Bone marrow (tissue), 2 donors: ENCODE data around the gene NELL2.

Source experiments
- DNase-seq, 2 donors: peaks; one replicate each; lab custom pipeline; 2025; lab: John Stamatoyannopoulos, UW

Gene NELL2

GRCh38 chr12:44616402-44616801 is 259.7 kb downstream of the NELL2 start:
- DNase-seq: no peak

GRCh38 chr12:44611538-44611937 is 264.6 kb downstream of the NELL2 start:
- no peak for DNase-seq

- no peak for DNase-seq
Measured at GRCh38 chr12:44603701-44604100, 272.4 kb downstream of the NELL2 start.

- DNase-seq: no peak
Measured at GRCh38 chr12:44592626-44593025, 283.5 kb downstream of the NELL2 start.

- DNase-seq: no peak
Measured at GRCh38 chr12:44589697-44590096, 286.4 kb downstream of the NELL2 start.

GRCh38 chr12:44588651-44589050 is 287.5 kb downstream of the NELL2 start:
- DNase-seq: no peak

- no peak for DNase-seq
Measured at GRCh38 chr12:44584625-44585024, 291.5 kb downstream of the NELL2 start.

GRCh38 chr12:44582521-44582920 is 293.6 kb downstream of the NELL2 start:
- no peak for DNase-seq

- DNase-seq: no peak
Measured at GRCh38 chr12:44581642-44582242, 294.4 kb downstream of the NELL2 start.

- no peak for DNase-seq
Measured at GRCh38 chr12:44574586-44574985, 301.5 kb downstream of the NELL2 start.

- no peak for DNase-seq
Measured at GRCh38 chr12:44573723-44574122, 302.4 kb downstream of the NELL2 start.

GRCh38 chr12:44571006-44571550 is 305.0 kb downstream of the NELL2 start:
- no peak for DNase-seq

- DNase-seq: no peak
Measured at GRCh38 chr12:44570036-44570583, 306.0 kb downstream of the NELL2 start.

- DNase-seq: no peak
Measured at GRCh38 chr12:44565163-44565562, 311.0 kb downstream of the NELL2 start.

- no peak for DNase-seq
Measured at GRCh38 chr12:44563486-44563885, 312.6 kb downstream of the NELL2 start.

GRCh38 chr12:44558340-44559100 is 317.6 kb downstream of the NELL2 start:
- DNase-seq: no peak

GRCh38 chr12:44555454-44555853 is 320.7 kb downstream of the NELL2 start:
- no peak for DNase-seq

GRCh38 chr12:44551631-44552030 is 324.5 kb downstream of the NELL2 start:
- DNase-seq: no peak

- DNase-seq: no peak
Measured at GRCh38 chr12:44550377-44550776, 325.7 kb downstream of the NELL2 start.

- DNase-seq: no peak
Measured at GRCh38 chr12:44546060-44546459, 330.1 kb downstream of the NELL2 start.

- DNase-seq: no peak
Measured at GRCh38 chr12:44544018-44544417, 332.1 kb downstream of the NELL2 start.

- DNase-seq: no peak
Measured at GRCh38 chr12:44542716-44543115, 333.4 kb downstream of the NELL2 start.

GRCh38 chr12:44537354-44537753 is 338.8 kb downstream of the NELL2 start:
- no peak for DNase-seq
